Putamen (tissue), 1 donor: ENCODE measurements around the gene EXOC7.
A peak's percentile ranks its signal among the peaks of the same experiment; 100 is the strongest.

ENCODE experiments used
- DNase-seq: peaks from one replicate; pipeline ENCODE4 v3.0.0-alpha.2; 2016; ENCODE audit warnings: low spot score

EXOC7 gene

DNA sequence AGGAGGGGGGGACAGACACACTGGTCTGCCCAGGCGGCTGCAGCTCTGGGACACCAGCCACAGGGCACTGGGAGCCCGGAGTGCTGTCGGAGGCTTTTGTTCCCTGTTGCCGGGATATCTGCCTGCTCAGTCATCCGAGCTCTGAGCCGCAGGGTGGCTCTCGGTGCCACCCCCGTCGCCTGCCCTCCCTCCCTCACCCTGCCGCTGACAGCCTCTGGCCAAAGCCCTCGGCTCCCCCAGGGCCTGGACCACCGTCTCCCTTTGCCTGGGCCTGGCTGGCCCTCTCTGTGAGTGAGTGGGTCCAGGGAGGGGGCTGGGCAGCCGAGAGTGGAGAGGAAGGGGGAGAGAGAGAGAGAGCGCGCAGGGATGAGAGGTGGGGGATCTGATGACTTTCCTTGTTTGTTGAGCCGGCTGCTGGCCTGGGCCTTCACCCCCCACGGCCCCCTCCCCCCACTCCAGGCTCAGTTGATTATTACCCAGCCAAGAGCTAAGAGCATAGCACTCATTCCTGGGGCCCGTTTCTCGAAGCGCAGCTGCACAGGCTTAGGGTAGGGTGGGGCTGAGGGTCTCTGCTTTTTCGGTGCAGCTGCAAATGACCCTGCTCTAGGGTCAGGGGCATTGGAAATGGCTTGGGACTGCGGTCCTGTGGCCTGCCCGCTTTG, 34.8 kb upstream of the EXOC7 start:
- peak; percentile 71 for DNase-seq

DNA sequence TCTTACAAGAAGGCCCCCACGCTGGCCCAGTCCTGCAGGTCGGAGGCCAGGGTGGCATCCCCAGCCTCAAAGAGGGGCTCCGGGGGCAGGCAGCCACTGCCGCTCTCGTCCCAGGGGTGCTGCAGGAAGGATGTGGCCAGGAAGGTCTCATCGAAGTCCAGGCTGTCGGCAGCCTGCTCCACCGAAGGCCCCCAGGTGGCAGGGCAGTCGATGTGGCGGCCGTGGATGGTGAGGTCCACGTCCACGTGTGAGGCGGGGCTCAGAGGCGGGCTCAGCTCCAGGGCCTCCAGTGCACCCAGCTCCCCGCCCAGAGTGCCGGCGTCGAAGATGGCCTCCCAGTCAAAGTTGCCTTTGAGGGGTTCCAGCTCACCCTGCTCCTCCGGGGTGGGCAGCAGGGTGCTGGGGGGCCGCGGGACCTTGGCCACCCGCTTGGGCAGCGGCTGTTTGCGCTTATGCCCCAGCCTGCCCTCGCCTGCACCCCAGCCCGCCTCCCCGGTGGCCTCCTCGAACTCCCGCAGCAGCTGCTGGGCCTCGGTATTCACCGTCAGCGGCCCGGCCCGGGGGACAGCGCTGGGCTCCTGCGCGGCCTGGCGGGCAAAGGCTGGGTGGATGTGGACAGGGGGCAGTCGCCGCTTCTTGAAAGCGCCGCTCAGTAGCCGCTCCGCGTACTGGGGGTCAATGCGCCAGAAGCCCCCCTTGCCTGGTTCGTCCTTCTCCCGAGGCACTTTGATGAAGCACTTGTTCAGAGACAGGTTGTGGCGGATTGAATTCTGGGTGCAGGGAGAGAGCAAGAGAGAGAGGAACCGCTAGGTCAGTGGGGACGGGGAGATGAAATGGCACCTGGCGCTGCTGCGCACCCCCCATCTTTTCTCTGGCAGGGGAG, 34.0 kb upstream of the EXOC7 start:
- DNase-seq: no peak

- no peak for DNase-seq
These were observed 33.4 kb upstream of the EXOC7 start for GRCh38 chr17:76137001-76137350.

DNA sequence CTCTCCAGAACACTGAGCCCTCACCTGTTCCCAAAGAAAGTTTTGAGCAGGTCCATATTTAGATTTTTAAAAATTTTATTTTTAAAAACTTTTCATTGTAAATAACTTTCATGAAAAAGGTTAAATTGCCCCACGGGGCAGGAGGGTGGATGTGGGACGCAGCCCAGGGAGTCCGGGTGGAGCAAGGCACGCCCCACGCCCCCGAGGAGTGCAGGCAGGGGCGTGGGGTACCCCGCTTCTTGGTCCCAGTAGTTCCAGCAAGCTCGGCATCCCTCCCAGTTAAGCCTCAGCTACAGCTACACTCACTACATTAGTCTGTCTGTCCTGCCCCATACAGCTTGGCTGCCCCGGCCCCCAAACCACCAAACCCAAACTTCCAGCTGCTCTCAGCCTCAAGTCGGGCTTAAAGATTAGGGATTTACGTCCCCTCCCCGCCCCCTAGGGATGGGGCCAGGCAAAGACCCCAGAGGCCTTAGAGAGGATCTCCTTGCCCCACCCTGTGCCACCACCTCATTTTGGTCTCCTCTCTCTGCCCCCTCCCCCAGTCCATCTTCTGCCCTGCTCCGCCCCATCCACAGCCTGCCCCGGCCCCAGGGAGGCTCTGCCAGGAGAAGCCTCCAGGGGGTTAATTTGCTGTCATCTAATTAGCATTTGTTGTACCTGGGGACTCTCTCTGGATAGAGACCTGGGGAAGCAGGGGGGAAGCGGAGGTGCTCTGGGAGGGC, 32.9 kb upstream of the EXOC7 start:
- DNase-seq: no peak

DNA sequence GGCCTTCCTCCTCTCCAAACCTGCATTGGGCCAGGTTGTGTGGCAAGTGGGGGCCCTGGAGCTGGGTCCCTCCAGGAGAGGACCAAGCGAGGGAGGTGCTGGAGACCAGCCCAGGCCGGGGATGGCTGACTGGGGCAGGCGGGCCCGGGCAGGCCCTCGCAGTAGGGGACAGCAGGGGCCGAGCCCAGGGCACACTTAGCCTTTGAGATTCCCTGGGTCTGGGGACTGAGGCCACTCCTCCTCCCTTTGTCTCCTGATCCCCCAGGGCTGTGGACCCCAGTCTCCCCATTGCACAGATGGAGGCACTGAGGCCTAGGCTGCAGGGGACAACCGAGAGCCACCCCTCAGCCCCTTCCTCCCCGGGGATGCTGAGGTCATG, 32.2 kb upstream of the EXOC7 start:
- no peak for DNase-seq

- DNase-seq: no peak
These were observed 31.6 kb upstream of the EXOC7 start for GRCh38 chr17:76134911-76135809.

GRCh38 chr17:76132574-76133338, 29.2 kb upstream of the EXOC7 start:
- DNase-seq: no peak

DNA sequence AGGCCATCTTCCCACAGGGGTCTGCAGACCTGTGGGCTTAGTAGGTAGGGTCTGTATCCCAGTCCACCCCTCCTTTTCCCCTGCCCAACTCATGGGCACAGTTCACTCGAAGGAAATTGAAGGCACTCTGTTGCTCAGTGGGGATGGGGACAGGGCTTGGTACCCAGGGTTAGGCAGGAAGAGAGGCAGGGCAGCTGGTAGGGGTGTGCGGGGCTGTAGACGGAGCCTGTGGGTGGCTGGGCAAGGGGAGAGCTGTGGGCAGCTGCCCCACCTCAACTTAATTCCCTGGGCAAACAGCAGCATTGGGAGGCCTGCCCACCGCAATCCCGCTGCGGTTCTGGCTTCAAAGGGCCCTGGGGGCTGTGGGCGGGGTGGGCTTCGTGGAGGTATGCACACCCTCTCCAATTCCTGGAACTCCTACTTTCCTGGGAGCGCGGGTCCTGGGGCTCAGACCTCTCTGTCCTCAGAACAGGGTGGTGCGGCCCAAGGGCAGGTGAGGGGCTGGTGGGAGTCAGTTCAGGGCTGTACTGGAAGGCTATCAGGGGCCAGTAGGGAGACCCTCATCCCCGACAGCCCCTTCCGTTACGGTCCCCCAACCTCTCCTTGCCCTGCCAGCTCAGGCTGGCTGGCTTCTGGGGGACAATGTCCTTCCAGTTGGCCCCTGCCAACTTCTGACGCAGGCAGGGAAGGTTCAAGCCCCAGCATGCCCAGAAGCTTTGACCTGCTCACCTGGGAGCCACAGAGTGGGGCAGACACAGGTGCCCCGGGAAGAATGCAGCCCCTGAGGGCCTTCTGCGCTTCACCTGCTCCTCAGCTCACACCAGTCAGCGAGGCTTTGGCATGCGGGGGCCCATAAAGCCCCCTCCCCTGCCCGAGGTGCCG, 28.3 kb upstream of the EXOC7 start:
- no peak for DNase-seq

- DNase-seq: no peak
These were observed 27.6 kb upstream of the EXOC7 start for GRCh38 chr17:76131051-76131691.

GRCh38 chr17:76130473-76130872, 26.9 kb upstream of the EXOC7 start:
- no peak for DNase-seq

DNA sequence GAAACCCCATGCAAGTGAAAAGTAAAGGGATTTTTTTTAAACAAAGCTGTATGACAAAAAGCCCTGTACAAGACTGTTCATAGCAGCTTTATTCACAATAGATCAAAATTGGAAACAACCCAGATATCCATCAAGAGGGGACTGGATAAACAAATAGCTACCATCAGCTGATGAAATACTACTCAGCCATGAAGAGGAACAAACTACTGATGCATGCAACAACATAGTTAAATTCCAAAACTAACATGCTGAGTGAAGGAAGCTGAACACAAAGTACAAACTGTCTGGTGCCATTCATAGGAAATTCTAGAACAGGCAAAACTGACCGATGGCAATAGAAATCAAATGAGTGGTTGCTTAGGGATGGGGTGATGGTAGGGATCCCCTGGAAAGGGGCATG, 22.3 kb upstream of the EXOC7 start:
- no peak for DNase-seq

GRCh38 chr17:76125391-76125675, 21.7 kb upstream of the EXOC7 start:
- DNase-seq: no peak

DNA sequence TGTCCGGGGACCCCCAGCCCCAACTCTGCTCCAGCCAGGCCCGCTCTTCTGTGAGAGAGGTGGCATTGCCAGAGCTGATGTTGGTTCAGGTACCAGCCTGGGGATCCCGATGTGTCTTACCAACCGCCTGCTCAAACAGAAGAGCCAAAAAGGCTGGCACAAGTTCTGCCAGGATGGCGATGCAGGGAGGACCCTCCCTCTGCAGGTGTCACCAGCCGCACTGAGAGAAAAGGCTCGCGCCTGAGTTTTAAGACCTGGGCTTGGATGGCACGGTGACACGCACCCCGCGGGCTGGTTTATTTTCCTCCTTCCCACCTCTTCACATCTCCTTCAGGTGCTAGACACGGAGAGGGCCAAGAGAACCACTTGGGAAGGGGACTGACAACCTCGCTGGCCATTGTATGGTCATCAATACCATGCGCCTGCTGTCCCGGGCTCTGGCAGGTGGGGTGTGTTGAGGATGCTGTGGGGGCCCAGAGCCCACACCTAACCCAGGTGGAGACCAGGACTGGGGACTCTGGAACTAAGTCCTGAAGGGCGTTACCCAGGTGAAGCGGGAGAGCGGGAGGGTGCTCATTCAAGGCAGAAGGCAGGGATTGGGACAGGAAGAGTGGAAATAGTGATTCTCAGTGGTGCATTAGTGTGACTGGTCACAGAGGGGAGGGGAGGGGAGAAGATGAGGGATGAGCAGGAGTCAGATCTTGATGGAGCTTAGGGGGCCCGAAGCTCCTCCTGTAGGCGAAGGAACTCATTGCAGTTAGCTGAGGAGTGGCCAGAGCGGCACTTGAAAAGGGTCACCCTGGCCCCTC, 21.2 kb upstream of the EXOC7 start:
- DNase-seq: no peak

GRCh38 chr17:76123749-76124581, 20.4 kb upstream of the EXOC7 start:
- DNase-seq: no peak

GRCh38 chr17:76123191-76123499, 19.6 kb upstream of the EXOC7 start:
- no peak for DNase-seq

DNA sequence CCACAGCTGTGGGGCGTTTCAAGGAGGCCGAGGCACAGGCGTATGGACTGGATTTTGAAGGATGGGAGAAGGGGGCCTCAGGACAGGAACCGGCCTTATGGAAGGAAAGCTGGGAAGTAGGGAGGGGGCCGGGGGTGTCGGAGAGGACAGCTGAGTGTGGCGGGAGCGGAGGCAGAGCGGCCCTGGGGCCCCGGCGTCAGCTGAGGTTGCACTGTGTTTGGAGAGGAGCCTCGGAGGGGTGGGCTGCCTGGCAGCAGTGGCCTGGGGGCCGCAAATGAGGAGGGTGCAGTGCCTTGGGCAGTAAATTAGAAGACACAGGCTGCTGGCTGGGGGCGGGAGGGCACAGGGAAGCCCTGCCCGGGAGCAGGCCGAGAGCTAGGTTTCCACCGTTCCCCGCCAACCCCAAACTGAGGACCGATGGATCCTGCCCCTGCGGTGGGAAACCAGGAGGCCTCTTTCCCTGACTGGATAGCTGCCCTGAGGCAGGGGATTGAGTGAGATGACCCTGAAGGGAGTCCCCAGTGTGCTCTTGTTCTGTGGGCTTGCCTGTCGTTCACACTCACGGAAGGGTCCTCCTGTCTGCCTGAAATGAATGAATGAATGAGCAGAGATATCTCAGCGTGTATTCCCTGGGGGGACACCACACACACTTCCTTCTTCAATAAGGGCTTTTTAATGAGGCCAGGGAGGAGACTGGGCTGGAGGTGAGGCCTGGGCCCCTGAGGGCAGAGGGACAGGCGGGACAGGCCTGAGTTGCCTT, 19.0 kb upstream of the EXOC7 start:
- no peak for DNase-seq

GRCh38 chr17:76121932-76122430, 18.4 kb upstream of the EXOC7 start:
- no peak for DNase-seq
